Measurements from ENCODE around the gene STAT5B. TPM values are rescaled to one million over a fixed set of nuclear protein-coding genes. Genes with fewer than 3 reads are reported as not detected.

STAT5B gene
- polyA plus RNA-seq, 1 donor (not counting 4 experiments of a cell fraction or from before 2014, with no cell fraction given) = 16.1 TPM

GRCh38 chr17:42199416-42200011 is 76.7 kb downstream of the STAT5B start:
- H3K36me3 ChIP-seq (ENCODE audit: control insufficient read depth in 2 of 2, extremely low read depth in 1 of 2, insufficient read depth in 2 of 2, low read length in 2 of 2) = peaks cover 0 to 1% of the 10 kb centered on the region in 2 experiments
- H2AFZ ChIP-seq (ENCODE audit: control insufficient read depth, low read length) = no peak overlapping the region
- no peak for DNase-seq (ENCODE audit: low read depth, low spot score)
- no peak overlapping the region for H3K27ac ChIP-seq (ENCODE audit: control insufficient read depth, insufficient read depth, low read length)
- H3K79me2 ChIP-seq (ENCODE audit: control insufficient read depth, insufficient read depth, low read length) = no peaks in the 10 kb centered on the region
- no peak overlapping the region for H3K4me2 ChIP-seq (ENCODE audit: control insufficient read depth, extremely low read depth, insufficient read depth, low read depth, low read length)
- no peaks in the 10 kb centered on the region for H3K4me1 ChIP-seq (ENCODE audit: control insufficient read depth, extremely low read depth, insufficient read depth, low read length)
- no peak overlapping the region for H3K9ac ChIP-seq (ENCODE audit: control insufficient read depth, extremely low read depth, insufficient read depth, low read length)
- dilution Hi-C loops (cut with MboI; ENCODE audit: extremely low pct_ligation_motif_present, low sequenced_read_pairs) = no loop called here
- no peaks in the 10 kb centered on the region for H3K9me1 ChIP-seq (ENCODE audit: control insufficient read depth, extremely low read depth, insufficient read depth, low read length)
- H4K20me1 ChIP-seq (ENCODE audit: control insufficient read depth, extremely low read depth, insufficient read depth, low read length) = no peaks in the 10 kb centered on the region
- no peak overlapping the region for H3K4me3 ChIP-seq (ENCODE audit: control insufficient read depth in 2 of 3, extremely low read depth in 1 of 3, insufficient read depth in 2 of 3, low read depth in 1 of 3, low read length in 3 of 3)
- no peaks in the 10 kb centered on the region for H3K27me3 ChIP-seq (ENCODE audit: control insufficient read depth, extremely low read depth, insufficient read depth, low read length)
- no peak for TF ChIP-seq CTCF (optimal IDR thresholded peaks at IDR 0.05 in 1 of 3, IDR thresholded peaks at IDR 0.05 in 1 of 3, conservative IDR thresholded peaks at IDR 0.05 in 1 of 3; ENCODE audit: extremely low read depth in 1 of 3, insufficient read depth in 2 of 3, low read length in 3 of 3)
- no peak for TF ChIP-seq EZH2 (IDR thresholded peaks at IDR 0.05; ENCODE audit: low read length)
- no peaks in the 10 kb centered on the region for H3K9me3 ChIP-seq (ENCODE audit: control insufficient read depth, low read depth, low read length)
- FAIRE-seq = no peak

GRCh38 chr17:42198897-42199296 is 77.3 kb downstream of the STAT5B start:
- H3K9me1 ChIP-seq (ENCODE audit: control insufficient read depth, extremely low read depth, insufficient read depth, low read length) = no peaks in the 10 kb centered on the region
- H3K4me1 ChIP-seq (ENCODE audit: control insufficient read depth, extremely low read depth, insufficient read depth, low read length) = no peaks in the 10 kb centered on the region
- H3K9ac ChIP-seq (ENCODE audit: control insufficient read depth, extremely low read depth, insufficient read depth, low read length) = no peak overlapping the region
- no peak for FAIRE-seq
- H3K9me3 ChIP-seq (ENCODE audit: control insufficient read depth, low read depth, low read length) = no peaks in the 10 kb centered on the region
- no peak for DNase-seq (ENCODE audit: low read depth, low spot score)
- H3K79me2 ChIP-seq (ENCODE audit: control insufficient read depth, insufficient read depth, low read length) = no peaks in the 10 kb centered on the region
- dilution Hi-C loops (cut with MboI; ENCODE audit: extremely low pct_ligation_motif_present, low sequenced_read_pairs) = no loop called here
- H2AFZ ChIP-seq (ENCODE audit: control insufficient read depth, low read length) = no peak overlapping the region
- H3K36me3 ChIP-seq (ENCODE audit: control insufficient read depth in 2 of 2, extremely low read depth in 1 of 2, insufficient read depth in 2 of 2, low read length in 2 of 2) = peaks cover 0 to 1% of the 10 kb centered on the region in 2 experiments
- H3K4me2 ChIP-seq (ENCODE audit: control insufficient read depth, extremely low read depth, insufficient read depth, low read depth, low read length) = no peak overlapping the region
- H4K20me1 ChIP-seq (ENCODE audit: control insufficient read depth, extremely low read depth, insufficient read depth, low read length) = no peaks in the 10 kb centered on the region
- H3K27me3 ChIP-seq (ENCODE audit: control insufficient read depth, extremely low read depth, insufficient read depth, low read length) = no peaks in the 10 kb centered on the region
- no peak overlapping the region for H3K27ac ChIP-seq (ENCODE audit: control insufficient read depth, insufficient read depth, low read length)
- no peak overlapping the region for H3K4me3 ChIP-seq (ENCODE audit: control insufficient read depth in 2 of 3, extremely low read depth in 1 of 3, insufficient read depth in 2 of 3, low read depth in 1 of 3, low read length in 3 of 3)
- no peak for TF ChIP-seq EZH2 (IDR thresholded peaks at IDR 0.05; ENCODE audit: low read length)
- TF ChIP-seq CTCF (optimal IDR thresholded peaks at IDR 0.05 in 1 of 3, IDR thresholded peaks at IDR 0.05 in 1 of 3, conservative IDR thresholded peaks at IDR 0.05 in 1 of 3; ENCODE audit: extremely low read depth in 1 of 3, insufficient read depth in 2 of 3, low read length in 3 of 3) = no peak

All from keratinocyte (primary cell).